GM12878 (cell line): ENCODE results near the gene GAB3. TPM values are rescaled to one million over a fixed set of nuclear protein-coding genes. Genes with fewer than 3 reads are reported as not detected.

Source experiments
- ATAC-seq: fragments of 200-7000 bp; cut with Tn5 transposase; 3 replicates; pipeline ENCODE4 v1.9.1; 2020; ENCODE audit warnings: mild to moderate bottlenecking, moderate library complexity
- BruUV-seq: library from RNA; stranded (reverse); fragments of 400-500 nt; replicated peaks from 2 replicates; lab custom pipeline; 2021; lab: Mats Ljungman, UMichigan
- CTCF ChIA-PET: fragments of 300-600 bp; sonication (Branson Sonifier 250); formaldehyde crosslinking; extraction: SDS; loops from one replicate; lab custom pipeline; 2021; ENCODE audit warnings: inconsistent platforms; lab: Yijun Ruan, JAX
- POLR2A ChIA-PET: fragments of 350-600 bp; formaldehyde crosslinking; extraction: SDS; loops from one replicate; lab custom pipeline; 2021; ENCODE audit warnings: inconsistent platforms; lab: Charles Lee
- RAD21 ChIA-PET: fragments of 300-600 bp; sonication (Branson Sonifier 250); formaldehyde crosslinking; loops from one replicate; lab custom pipeline; 2023; ENCODE audit warnings: antibody characterized with exemption; ENCODE audit not compliant: unreplicated experiment; lab: Charles Lee
- SMC1A ChIA-PET: fragments of 300-600 bp; sonication (Branson Sonifier 250); formaldehyde crosslinking; loops from one replicate; lab custom pipeline; 2023; ENCODE audit not compliant: unreplicated experiment, uncharacterized antibody; lab: Charles Lee
- DNase-seq: peaks from one replicate; pipeline ENCODE4 v3.0.0-alpha.2; 2011; ENCODE audit warnings: low read depth, low spot score
- FAIRE-seq: peaks from 3 replicates; lab custom pipeline; 2011; peaks lifted over from hg19 to GRCh38; lab: Jason Lieb, UNC
- H2AFZ ChIP-seq: 2 replicates; pipeline ENCODE4 v1.6.0; 2011; ENCODE audit warnings: low read depth, low read length, control low read depth; ENCODE audit not compliant: control insufficient read depth
- H3K27ac ChIP-seq: 2 replicates; pipeline ENCODE4 v1.5.1; 2011; ENCODE audit warnings: control low read depth; ENCODE audit not compliant: control insufficient read depth, insufficient read depth
- H3K27me3 ChIP-seq, 2 experiments: replicated peaks in 1 of 2; 2 replicates each; pipeline versions ENCODE4 v1.6.0 to v1.6.1; 2011; ENCODE audit warnings: low read length in 1 of 2; ENCODE audit not compliant: control insufficient read depth in 2 of 2, insufficient read depth in 2 of 2
- H3K36me3 ChIP-seq, 2 experiments: 2 replicates each; pipeline ENCODE4 v1.5.1; 2011; ENCODE audit warnings: low read length in 1 of 2; ENCODE audit not compliant: control insufficient read depth in 2 of 2, insufficient read depth in 2 of 2
- H3K4me1 ChIP-seq: 2 replicates; pipeline ENCODE4 v1.6.1; 2011; ENCODE audit warnings: mild to moderate bottlenecking, low read length, moderate library complexity, mixed read lengths; ENCODE audit not compliant: control insufficient read depth, insufficient read depth
- H3K4me2 ChIP-seq: 2 replicates; pipeline ENCODE4 v1.6.0; 2011; ENCODE audit warnings: control low read depth; ENCODE audit not compliant: control insufficient read depth, insufficient read depth
- H3K4me3 ChIP-seq: fragments of 200-600 bp; sonication (generic); 2 replicates; pipeline ENCODE4 v1.5.1; 2016
- H3K79me2 ChIP-seq: 2 replicates; pipeline ENCODE4 v1.6.0; 2011; ENCODE audit warnings: low read length; ENCODE audit not compliant: control insufficient read depth, insufficient read depth
- H3K9ac ChIP-seq: 2 replicates; pipeline ENCODE4 v1.8.0; 2011; ENCODE audit warnings: low read length, control low read depth, mixed read lengths; ENCODE audit not compliant: control insufficient read depth, insufficient read depth
- H3K9me3 ChIP-seq: replicated peaks from 3 replicates; pipeline ENCODE4 v1.5.1; 2011; ENCODE audit warnings: mild to moderate bottlenecking, low read length; ENCODE audit not compliant: control insufficient read depth, insufficient read depth
- H4K20me1 ChIP-seq: 2 replicates; pipeline ENCODE4 v1.6.0; 2011; ENCODE audit not compliant: control insufficient read depth, insufficient read depth
- BCLAF1 ChIP-seq: fragments of 450-650 bp; IDR thresholded peaks from 2 replicates; pipeline ENCODE4 v1.6.1; 2017; ENCODE audit warnings: antibody characterized with exemption, mild to moderate bottlenecking, moderate library complexity
- CBX5 ChIP-seq: sonication (generic); IDR thresholded peaks from 2 replicates; pipeline ENCODE4 v1.6.1; 2016; ENCODE audit warnings: low read depth, moderate library complexity, mild to moderate bottlenecking, inconsistent platforms
- E4F1 ChIP-seq: fragments of 450-650 bp; IDR thresholded peaks from 2 replicates; pipeline ENCODE4 v1.6.1; 2018; ENCODE audit warnings: borderline replicate concordance, mild to moderate bottlenecking; ENCODE audit not compliant: partially characterized antibody
- GATAD2B ChIP-seq: fragments of 450-650 bp; conservative IDR thresholded peaks from 2 replicates; pipeline ENCODE4 v1.6.1; 2017; ENCODE audit warnings: low read depth, mild to moderate bottlenecking, moderate library complexity
- IKZF1 ChIP-seq: fragments of 450-650 bp; conservative IDR thresholded peaks from 2 replicates; pipeline ENCODE4 v1.6.1; 2017; ENCODE audit warnings: antibody characterized with exemption, mild to moderate bottlenecking
- SKIL ChIP-seq: fragments of 450-650 bp; IDR thresholded peaks from 2 replicates; pipeline ENCODE4 v1.6.1; 2017; ENCODE audit warnings: mild to moderate bottlenecking, low read depth, inconsistent platforms; ENCODE audit not compliant: poor library complexity, severe bottlenecking
- SUPT20H ChIP-seq: IDR thresholded peaks from 2 replicates; pipeline ENCODE4 v1.6.1; 2011; ENCODE audit warnings: low read depth, mild to moderate bottlenecking, low read length, moderate library complexity, borderline replicate concordance; ENCODE audit not compliant: control insufficient read depth
- TARDBP ChIP-seq: IDR thresholded peaks from 2 replicates; pipeline ENCODE4 v1.6.1; 2016; ENCODE audit warnings: borderline replicate concordance
- ZBTB11 ChIP-seq: fragments of 450-650 bp; formaldehyde crosslinking; IDR thresholded peaks from 2 replicates; pipeline ENCODE4 v1.5.0; 2022; ENCODE audit warnings: mild to moderate bottlenecking, missing genetic modification characterization
- WGBS: methylation state at CpG from one replicate; pipeline ENCODE4 v1.1.6; 2016; ENCODE audit warnings: low lambda C conversion rate; ENCODE audit not compliant: insufficient replicate concordance, insufficient coverage; ENCODE audit errors: missing lambda C conversion rate; 5-methylcytosine and 5-hydroxymethylcytosine counted together
- in situ Hi-C: fragments of 300-500 bp; cut with MboI; formaldehyde crosslinking; loops from 9 replicates; pipeline ENCODE4 v1.14.3; 2018; ENCODE audit warnings: mixed read lengths
- intact Hi-C: fragments of 100-400 bp; cut with micrococcal nuclease; formaldehyde crosslinking; loops from one replicate; pipeline ENCODE4 v1.14.2; 2022; ENCODE audit not compliant: unreplicated experiment
- polyA plus RNA-seq, 11 experiments: library from polyadenylated mRNA; depleted of rRNA in 4 of 11; unstranded in 6 of 11; stranded (reverse) in 5 of 11; fragments of >200 nt; fragmentation: Nextera tagmentation in 4 of 11; fragmentation: Illumina TruSeq in 1 of 11; extraction: Ambion mirVana in 4 of 11; extraction: Trizol in 1 of 11; gene quantifications; 1 replicate in 1 of 11; 2 replicates in 10 of 11; pipeline versions ENCODE4 v1.2.1 to v1.2.3, GENCODE V29; 2011 to 2016; ENCODE audit warnings: inconsistent platforms in 2 of 11, missing spikeins in 2 of 11, low read depth in 1 of 11
- total RNA-seq, 4 experiments: library from RNA; depleted of rRNA in 3 of 4; stranded (reverse); fragments of >200 nt in 3 of 4; fragmentation: Illumina TruSeq in 1 of 4; extraction: Trizol in 1 of 4; gene quantifications; 2 replicates each; pipeline versions ENCODE4 v1.2.1 to v1.2.3, GENCODE V29; 2013 to 2021

GAB3 gene
- total and polyA plus RNA-seq, 10 of the 15 experiments (the other 5 are each of a cell fraction or from before 2014, with no cell fraction given) = 0.10 to 2.0 (median 0.85) TPM

- in situ Hi-C loops = no loop called here
- BruUV-seq = no TSS peak
- no peaks in the 10 kb centered on the region for H4K20me1 ChIP-seq
- H3K27me3 ChIP-seq = no peaks in the 10 kb centered on the region
- no peaks in the 10 kb centered on the region for H3K36me3 ChIP-seq
- H3K4me2 ChIP-seq = no peak overlapping the region
- ChIA-PET POLR2A (no interaction called here), CTCF (no interaction called here), RAD21 (no interaction called here), SMC1A (no interaction called here)
- H3K9ac ChIP-seq = no peak overlapping the region
- DNase-seq = no peak
- no peak for ATAC-seq
- no peaks in the 10 kb centered on the region for H3K79me2 ChIP-seq
- intact Hi-C loops = no loop called here
- 66% methylated on average over 15 of the region's 15 CpGs for WGBS
- H3K9me3 ChIP-seq = no peaks in the 10 kb centered on the region; the same call in 1 of the 3 replicates
- H2AFZ ChIP-seq = no peak overlapping the region
- FAIRE-seq = no peak
- H3K4me1 ChIP-seq = no peaks in the 10 kb centered on the region
- H3K27ac ChIP-seq = no peak overlapping the region
- H3K4me3 ChIP-seq = no peak overlapping the region
- TF ChIP-seq E4F1 (no peak), TARDBP (no peak), ZBTB11 (CRISPR knock-in tag) (no peak), SKIL (no peak), SUPT20H (no peak), CBX5 (no peak), IKZF1 (no peak), GATAD2B (no peak), BCLAF1 (no peak)
Observed at GRCh38 chrX:154657226-154657805, 93.6 kb downstream of the GAB3 start.
